ENCODE measurements around the gene TUBGCP6.
"Not testable (repeated sequence)": the region's sequence is repeated elsewhere in the genome, so short reads cannot be mapped to it uniquely, and the experiment has no call there.

The TUBGCP6 gene

DNA sequence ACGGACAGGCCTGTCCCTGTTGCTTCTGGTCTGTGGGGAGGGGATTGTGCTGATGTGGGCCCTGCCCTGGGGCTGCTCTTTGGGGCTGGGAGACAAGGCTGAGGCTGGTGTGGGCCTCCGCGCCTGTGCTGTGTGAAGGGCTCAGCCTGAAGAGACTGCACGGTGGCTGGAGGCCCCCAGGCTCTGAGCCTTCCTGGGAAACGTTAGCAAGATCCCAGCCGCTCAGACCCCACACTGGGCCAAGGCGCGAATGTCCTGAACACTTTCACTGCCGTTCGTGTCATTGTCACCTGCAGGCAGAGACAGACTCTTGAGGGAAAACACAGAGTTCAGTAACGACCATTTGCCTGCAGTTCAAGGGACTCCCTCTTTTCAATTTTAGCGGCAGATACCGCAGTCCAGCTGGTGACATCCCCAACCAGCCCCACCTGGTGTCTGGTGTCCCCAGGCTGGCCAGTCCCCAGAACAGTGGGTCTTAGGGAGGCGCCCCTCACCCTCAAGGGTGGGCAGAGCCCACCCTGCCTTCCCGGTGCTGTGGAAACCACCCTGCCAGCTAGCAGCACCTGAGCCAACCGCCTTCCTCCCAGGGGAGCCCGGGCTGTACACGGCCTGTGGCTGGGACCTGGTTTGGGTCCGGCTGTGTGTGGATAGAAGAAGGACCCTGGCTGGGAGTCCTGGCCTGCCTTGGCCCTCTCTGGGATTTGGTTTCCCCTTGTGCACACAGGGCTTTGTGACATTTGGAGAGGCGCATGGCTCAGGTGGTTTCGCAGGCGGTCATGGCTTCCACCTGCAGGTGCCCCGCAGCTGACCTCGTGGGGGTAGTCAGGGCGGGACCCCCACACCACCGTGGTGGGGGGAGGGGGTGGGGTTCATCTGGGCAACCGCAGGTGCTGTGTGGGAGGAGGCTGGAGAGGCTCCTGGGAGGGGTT is 68.6 kb downstream of the TUBGCP6 start:
- in situ Hi-C loops (cut with MboI; ENCODE audit: low sequenced_read_pairs), result no loop called here

DNA sequence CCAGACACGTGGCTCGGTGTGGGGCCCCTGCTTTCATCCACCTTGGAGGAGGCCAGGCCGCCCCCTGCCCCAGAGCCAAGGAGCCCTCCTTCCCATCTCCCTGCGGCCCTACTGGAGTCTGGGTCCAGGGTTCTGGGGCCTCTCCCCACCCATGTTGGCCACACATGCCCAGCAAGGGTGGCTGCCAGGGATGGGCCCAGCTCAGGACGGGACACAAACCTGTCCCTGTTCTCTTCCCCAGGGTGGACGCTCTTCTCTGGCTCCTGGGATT is 69.7 kb downstream of the TUBGCP6 start:
- in situ Hi-C loops (cut with MboI; ENCODE audit: low sequenced_read_pairs), result no loop called here

DNA sequence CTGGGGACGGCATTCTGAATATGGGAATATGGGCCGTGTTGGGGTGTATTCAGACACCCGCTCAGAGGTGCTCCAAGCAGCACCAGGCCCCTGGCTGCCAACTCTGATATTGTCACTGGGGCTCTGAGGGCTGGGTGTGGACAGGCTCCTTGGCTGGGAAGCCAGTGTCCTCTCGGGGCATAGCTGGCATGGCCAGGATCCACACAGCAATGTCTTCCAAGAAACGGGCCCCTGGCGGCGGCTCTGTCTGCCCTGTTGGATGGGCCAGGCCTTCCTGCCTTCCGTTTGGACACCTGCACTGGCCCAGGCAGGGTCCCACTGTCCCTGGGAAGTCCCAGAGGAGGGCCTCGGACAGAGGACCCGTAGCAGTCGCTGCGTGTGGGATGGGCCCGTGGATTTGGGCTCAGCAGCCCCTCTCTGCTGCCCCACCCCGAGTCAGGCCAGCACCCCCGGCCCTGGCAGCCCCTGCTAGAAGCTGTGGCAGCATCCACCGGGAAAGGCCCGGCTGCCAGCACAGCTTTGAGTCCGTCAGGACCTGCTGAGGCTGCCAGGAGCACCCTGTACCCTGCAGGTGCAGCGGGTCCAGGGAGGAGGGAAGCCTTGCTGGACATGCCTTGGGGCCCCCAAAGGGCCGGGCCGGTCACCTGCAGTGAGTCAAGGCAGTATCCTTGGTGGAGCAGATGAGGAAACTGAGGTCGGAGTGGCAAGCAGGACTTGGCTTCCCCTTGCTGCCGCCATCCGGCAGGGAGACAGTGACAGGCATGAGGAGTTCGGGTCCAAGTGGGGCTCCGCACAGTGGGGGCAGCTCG is 70.2 kb downstream of the TUBGCP6 start:
- in situ Hi-C loops (cut with MboI; ENCODE audit: low sequenced_read_pairs), result no loop called here

DNA sequence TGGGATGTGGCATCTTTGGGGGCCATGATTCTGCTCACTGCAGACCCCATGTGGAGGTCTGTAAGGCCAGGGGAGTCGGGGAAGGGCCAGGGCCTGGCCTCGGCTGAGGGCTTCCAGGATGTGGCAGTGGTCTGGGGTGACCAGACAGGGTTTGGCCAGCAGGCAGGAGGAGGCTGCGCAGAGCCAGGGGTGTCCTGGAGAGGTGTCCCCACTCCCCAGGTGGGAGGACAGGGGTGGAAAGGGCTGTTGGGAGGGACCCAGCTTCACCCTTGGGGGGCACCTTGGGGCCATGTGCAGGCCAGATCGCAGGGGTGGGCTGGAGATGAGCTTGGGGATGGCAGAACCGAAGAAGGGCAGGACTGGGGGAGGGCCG is 70.9 kb downstream of the TUBGCP6 start:
- in situ Hi-C loops (cut with MboI; ENCODE audit: low sequenced_read_pairs), result no loop called here

DNA sequence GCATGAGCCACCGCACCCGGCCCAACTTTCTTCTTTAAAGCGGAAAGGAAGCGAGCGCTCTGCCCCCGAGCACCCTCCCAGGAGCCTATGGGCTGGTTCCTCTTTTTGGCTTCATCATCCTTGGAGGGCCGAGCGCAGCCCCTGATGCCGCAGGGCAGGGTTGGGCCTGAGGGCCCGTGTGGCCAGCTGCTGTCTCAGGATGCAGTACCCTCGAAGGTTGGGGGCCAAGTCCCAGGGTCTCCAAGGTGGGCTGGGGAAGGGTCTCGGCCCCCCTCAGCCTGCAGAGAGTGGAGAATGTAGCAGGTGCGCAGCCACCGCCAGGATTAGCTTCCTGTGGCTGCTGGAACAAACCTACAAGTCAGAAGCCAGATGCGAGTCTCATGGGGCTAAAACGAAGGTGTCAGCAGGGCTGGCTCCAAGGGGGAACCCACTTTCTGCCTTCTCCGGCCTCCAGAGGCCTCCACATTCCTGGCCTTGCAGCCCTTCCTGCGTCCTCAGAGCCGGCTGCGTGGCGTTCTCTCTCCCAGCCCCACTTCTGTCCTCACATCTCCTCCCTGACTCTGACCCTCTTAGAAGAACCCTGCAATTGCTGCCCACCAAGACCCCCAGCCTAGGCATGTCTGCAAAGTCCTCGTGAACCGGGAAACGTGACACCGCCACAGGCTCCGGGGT is 71.4 kb downstream of the TUBGCP6 start:
- in situ Hi-C loops (cut with MboI; ENCODE audit: low sequenced_read_pairs), result no loop called here

DNA sequence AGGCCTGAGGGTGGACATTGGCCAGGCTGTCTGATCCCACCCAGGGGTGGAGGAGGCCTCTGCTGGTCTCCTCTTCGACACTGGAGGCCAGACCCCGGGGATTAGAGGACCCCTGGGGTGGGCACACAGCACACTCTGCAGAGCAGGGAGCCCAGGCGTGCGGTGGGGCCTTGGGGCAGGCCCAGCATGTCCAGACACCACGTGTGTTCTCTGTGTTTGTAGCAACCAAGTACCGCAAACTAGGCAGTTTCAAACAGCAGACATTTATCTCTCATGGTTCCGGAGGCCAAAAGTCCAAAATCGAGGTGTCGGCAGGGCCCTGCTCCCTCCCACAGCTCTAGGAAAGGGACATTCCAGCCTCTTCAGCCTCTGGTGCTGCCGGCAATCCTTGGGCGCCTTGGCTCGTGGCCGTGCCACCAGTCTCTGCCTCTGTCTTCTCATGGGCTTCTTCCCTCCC is 72.8 kb downstream of the TUBGCP6 start:
- in situ Hi-C loops (cut with MboI; ENCODE audit: low sequenced_read_pairs), result no loop called here

DNA sequence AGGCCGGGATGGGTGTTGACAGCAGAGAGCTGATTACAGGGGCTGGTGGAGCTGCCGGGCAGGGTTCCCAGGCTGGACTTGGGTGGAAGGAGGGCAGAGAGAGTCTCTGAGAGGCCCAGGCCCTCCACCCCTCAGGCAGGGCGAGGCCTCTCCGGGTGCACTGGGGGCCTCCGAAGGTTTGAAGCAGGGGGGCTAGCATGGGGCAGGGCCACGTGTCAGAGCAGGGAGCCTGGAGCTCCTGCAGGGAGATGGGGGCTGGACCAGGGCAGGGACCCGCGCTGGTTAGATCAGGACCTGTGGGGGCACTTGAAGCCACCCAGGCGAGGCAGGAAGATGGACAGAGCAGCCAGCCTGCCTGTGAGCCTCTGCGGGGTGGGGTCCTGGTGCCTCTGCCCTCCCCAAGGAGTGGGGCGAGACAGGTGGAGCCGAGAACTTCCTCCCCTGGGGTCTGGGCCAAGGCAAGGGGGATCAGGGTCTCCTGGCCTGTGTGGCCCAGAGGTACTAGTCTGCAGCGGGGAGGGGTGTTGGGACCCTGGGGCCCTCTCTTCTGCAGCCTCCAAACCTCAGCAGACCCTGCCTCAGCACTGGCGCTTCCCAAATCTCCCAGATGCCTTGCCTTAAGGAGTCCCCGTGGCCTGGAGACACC is 73.4 kb downstream of the TUBGCP6 start:
- in situ Hi-C loops (cut with MboI; ENCODE audit: low sequenced_read_pairs), result no loop called here

DNA sequence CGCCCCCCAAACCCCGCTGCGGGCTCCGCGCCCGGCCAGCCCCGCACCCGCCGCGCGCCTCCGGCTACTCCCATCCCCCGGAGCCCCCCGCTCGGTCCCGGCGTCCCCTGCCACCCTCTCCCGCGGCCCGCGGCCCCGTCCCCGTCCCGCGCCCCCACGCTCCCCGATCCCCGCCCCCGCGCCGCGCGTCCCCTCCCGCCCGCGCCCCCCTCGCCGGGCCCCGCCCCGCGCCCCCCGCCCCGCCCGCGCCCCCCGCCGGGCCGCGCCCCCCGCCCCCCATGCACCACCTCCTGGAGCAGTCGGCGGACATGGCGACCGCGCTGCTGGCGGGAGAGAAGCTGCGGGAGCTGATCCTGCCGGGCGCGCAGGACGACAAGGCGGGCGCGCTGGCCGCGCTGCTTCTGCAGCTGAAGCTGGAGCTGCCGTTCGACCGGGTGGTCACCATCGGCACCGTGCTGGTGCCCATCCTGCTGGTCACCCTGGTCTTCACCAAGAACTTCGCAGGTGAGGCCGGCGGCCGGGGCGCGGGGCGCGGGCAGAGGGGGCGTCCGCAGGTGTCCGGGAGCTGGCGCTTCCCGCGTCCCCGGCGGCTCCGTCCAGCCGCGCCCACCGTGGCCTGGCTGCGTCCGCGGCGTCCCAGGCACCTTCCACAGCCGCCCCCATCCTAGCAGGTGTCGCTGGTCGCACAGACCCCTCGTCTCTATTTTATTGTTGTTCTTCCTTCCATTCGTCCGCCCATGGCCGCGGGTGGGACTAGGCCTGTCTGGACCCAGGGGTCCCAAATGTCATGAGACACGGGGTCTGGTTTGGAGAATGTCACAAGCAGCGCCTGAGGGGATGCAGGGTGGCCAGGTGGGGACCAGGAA is 74.1 kb downstream of the TUBGCP6 start, which contains the start of gene PANX2:
Gene PANX2, plus strand, starts transcription at position 279 of the 866 bp plus-strand sequence. Its CDS starts 0 bp downstream, at position 279.
- in situ Hi-C loops (cut with MboI; ENCODE audit: low sequenced_read_pairs), result no loop called here

DNA sequence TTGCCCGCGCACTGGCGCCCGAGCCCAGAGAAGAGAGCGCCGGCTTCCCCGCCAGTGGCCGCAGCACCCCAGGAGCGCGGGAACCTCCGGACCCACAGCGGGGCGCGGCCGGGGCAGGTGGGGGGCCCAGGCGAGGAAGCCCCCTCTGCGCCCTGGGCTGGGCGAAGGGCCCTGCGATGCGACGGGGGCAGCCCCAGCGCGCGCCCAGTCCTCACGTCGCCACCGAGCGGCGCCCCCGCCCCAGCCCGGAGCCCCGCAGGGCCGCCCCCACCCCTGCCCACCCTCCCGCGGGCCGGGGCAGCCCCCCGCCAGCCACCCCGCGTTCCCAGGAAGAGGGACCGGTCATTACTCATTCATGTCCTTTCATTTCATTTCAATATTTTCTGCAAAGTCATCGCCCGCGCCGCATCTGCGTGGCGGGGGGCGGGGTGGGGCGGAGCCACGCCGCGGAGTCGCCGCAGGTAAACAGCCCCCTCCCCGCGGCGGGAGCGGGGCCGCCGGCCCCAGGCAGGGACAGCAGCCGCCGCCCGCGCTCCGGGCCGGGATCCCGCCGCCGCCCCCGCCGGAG is 75.0 kb downstream of the TUBGCP6 start:
- in situ Hi-C loops (cut with MboI; ENCODE audit: low sequenced_read_pairs), result no loop called here

DNA sequence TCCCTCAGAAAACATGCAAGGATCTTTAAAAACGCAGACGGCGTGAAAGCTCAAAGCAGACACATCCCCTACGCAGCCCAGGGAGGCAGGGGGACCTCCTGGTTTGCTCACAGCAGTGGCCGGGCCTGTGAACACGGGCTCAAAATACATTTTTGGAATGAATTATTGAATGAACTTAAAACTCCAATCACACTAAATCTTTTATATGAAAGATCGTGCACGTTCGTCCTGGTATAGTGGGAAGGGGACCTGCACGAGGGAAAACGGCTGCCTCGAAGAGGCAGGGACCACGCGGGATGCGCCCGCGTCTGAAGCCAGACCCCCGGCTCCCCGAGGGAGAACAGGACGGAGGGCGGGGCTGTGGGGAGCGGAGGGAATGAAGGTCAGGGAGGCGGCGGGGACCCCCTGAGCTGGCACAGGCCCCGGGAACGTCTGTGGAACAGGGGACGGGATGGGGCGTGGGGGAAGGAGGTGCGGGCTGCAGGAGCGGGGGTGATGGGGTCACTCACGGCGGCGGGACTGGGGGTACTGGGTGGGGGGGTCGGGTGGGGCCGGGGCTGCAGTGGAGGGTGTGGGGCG is 75.6 kb downstream of the TUBGCP6 start:
- in situ Hi-C loops (cut with MboI; ENCODE audit: low sequenced_read_pairs), result no loop called here

DNA sequence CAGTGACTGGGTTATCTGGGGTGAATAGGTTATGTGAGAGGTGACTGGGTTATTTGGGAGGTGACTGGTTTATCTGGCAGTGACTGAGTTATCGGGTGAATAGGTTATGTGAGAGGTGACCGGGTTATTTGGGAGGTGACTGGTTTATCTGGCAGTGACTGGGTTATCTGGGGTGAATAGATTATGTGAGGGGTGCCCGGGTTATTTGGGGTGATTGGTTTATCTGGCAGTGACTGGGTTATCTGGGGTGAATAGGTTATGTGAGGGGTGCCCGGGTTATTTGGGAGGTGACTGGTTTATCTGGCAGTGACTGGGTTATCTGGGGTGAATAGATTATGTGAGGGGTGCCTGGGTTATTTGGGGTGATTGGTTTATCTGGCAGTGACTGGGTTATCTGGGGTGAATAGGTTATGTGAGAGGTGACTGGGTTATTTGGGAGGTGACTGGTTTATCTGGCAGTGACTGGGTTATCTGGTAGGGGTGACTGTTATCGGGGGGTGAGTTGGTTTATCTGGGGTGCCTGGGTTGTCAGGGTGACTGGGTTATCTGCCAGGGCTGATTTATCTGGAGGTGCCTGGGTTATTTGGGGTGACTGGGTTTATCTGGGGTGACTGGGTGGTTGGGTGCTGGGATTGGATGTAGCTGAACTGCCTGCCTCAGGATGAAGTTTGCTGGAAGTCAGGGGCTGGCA is 76.2 kb downstream of the TUBGCP6 start:
- in situ Hi-C loops (cut with MboI; ENCODE audit: low sequenced_read_pairs), result not testable (repeated sequence)

DNA sequence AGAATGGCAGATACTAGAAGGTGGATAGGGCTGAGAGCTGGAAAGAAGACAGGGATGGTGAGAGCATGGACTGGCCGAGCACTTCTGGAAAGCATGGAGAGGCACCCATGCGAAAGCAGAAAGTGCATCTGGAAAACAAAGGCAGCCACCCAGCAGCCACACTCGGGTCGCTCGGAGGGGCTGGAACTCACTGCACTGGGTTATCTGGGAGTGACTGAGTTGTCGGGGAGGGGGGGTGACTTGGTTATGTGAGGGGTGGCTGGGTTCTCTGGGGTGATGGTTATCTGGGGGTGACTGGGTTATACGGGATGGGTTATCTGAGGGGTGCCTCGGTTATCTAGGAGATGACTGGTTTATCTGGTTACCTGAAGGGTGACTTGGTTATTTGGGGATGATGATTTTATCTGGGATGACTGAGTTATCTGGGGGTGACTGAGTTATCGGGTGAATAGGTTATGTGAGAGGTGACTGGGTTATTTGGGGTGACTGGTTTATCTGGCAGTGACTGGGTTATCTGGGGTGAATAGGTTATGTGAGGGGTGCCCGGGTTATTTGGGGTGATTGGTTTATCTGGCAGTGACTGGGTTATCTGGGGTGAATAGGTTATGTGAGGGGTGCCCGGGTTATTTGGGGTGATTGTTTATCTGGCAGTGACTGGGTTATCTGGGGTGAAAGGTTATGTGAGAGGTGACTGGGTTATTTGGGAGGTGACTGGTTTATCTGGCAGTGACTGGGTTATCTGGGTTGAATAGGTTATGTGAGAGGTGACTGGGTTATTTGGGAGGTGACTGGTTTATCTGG is 76.9 kb downstream of the TUBGCP6 start:
- in situ Hi-C loops (cut with MboI; ENCODE audit: low sequenced_read_pairs), result no loop called here
